H9 (cell line): ENCODE data around the gene AFG1L. TPM values are rescaled to one million over a fixed set of nuclear protein-coding genes. Genes with fewer than 3 reads are reported as not detected.

ENCODE experiments used
- DNase-seq: peaks from one replicate; pipeline ENCODE4 v3.0.0-alpha.2; 2017
- H2AFZ ChIP-seq: one replicate; pipeline ENCODE4 v1.6.1; 2013; ENCODE audit warnings: mild to moderate bottlenecking, low read length, control low read depth, moderate library complexity
- H2AK5ac ChIP-seq: 2 replicates; pipeline ENCODE4 v1.6.1; 2013; ENCODE audit warnings: low read length, control low read depth, mixed read lengths; ENCODE audit not compliant: insufficient read length
- H2BK120ac ChIP-seq: one replicate; pipeline ENCODE4 v1.6.1; 2013; ENCODE audit warnings: low read depth, mild to moderate bottlenecking, low read length, control low read depth, inconsistent platforms; ENCODE audit not compliant: poor library complexity, severe bottlenecking
- H2BK12ac ChIP-seq: 2 replicates; pipeline ENCODE4 v1.6.1; 2013; ENCODE audit warnings: low read length, control low read depth, mixed read lengths, low read depth; ENCODE audit not compliant: insufficient read length
- H2BK15ac ChIP-seq: 2 replicates; pipeline ENCODE4 v1.6.1; 2013; ENCODE audit warnings: low read depth, low read length, control low read depth
- H2BK20ac ChIP-seq: one replicate; pipeline ENCODE4 v1.6.1; 2013; ENCODE audit warnings: low read depth, mild to moderate bottlenecking, low read length, control low read depth, inconsistent platforms; ENCODE audit not compliant: poor library complexity, severe bottlenecking
- H2BK5ac ChIP-seq: 2 replicates; pipeline ENCODE4 v1.6.1; 2013; ENCODE audit warnings: low read length, control low read depth, mixed read lengths; ENCODE audit not compliant: insufficient read length
- H3K14ac ChIP-seq: 2 replicates; pipeline ENCODE4 v1.6.1; 2013; ENCODE audit warnings: low read length, control low read depth; ENCODE audit not compliant: insufficient read depth
- H3K18ac ChIP-seq: 2 replicates; pipeline ENCODE4 v1.6.1; 2013; ENCODE audit warnings: low read depth, mild to moderate bottlenecking, mixed read lengths, low read length, control low read depth; ENCODE audit not compliant: insufficient read length
- H3K23ac ChIP-seq: 2 replicates; pipeline ENCODE4 v1.6.1; 2013; ENCODE audit warnings: low read length, control low read depth, mixed read lengths, low read depth; ENCODE audit not compliant: insufficient read length
- H3K23me2 ChIP-seq: 2 replicates; pipeline ENCODE4 v1.6.1; 2013; ENCODE audit warnings: low read depth, mild to moderate bottlenecking, mixed read lengths, low read length, control low read depth; ENCODE audit not compliant: insufficient read length, poor library complexity, severe bottlenecking
- H3K27ac ChIP-seq: 2 replicates; pipeline ENCODE4 v1.5.1; 2013; ENCODE audit warnings: low read length, control low read depth, mixed read lengths, low read depth; ENCODE audit not compliant: insufficient read length
- H3K27me3 ChIP-seq: 2 replicates; pipeline ENCODE4 v1.6.1; 2013; ENCODE audit warnings: low read length, control low read depth, inconsistent platforms; ENCODE audit not compliant: insufficient read depth
- H3K4ac ChIP-seq: 2 replicates; pipeline ENCODE4 v1.6.1; 2013; ENCODE audit warnings: low read depth, mild to moderate bottlenecking, control low read depth, inconsistent platforms, low read length, moderate library complexity
- H3K4me1 ChIP-seq: 2 replicates; pipeline ENCODE4 v1.6.1; 2013; ENCODE audit warnings: low read length, control low read depth, inconsistent platforms; ENCODE audit not compliant: insufficient read depth
- H3K4me2 ChIP-seq: 2 replicates; pipeline ENCODE4 v1.6.1; 2013; ENCODE audit warnings: low read length, control low read depth, mixed read lengths; ENCODE audit not compliant: insufficient read length, insufficient read depth
- H3K56ac ChIP-seq: 2 replicates; pipeline ENCODE4 v1.6.1; 2013; ENCODE audit warnings: low read depth, mild to moderate bottlenecking, mixed read lengths, low read length, control low read depth; ENCODE audit not compliant: insufficient read length
- H3K79me1 ChIP-seq: 2 replicates; pipeline ENCODE4 v1.6.1; 2013; ENCODE audit warnings: low read depth, mild to moderate bottlenecking, moderate library complexity, low read length, control low read depth, inconsistent platforms; ENCODE audit not compliant: insufficient read depth, poor library complexity, severe bottlenecking
- H3K79me2 ChIP-seq: 2 replicates; pipeline ENCODE4 v1.6.1; 2013; ENCODE audit warnings: low read length, control low read depth, inconsistent platforms; ENCODE audit not compliant: insufficient read depth
- H3K9ac ChIP-seq: 2 replicates; pipeline ENCODE4 v1.6.1; 2013; ENCODE audit warnings: low read length, control low read depth, mixed read lengths; ENCODE audit not compliant: insufficient read length; ENCODE audit errors: extremely low read depth
- H3K9me3 ChIP-seq: one replicate; pipeline ENCODE4 v1.6.1; 2013; ENCODE audit warnings: low read depth, low read length, inconsistent platforms; ENCODE audit not compliant: control insufficient read depth
- H3T11ph ChIP-seq: one replicate; pipeline ENCODE4 v1.6.1; 2013; ENCODE audit warnings: mild to moderate bottlenecking, low read length, control low read depth, inconsistent platforms
- H4K20me1 ChIP-seq: one replicate; pipeline ENCODE4 v1.6.1; 2013; ENCODE audit not compliant: control insufficient read depth, insufficient read length, insufficient read depth
- H4K5ac ChIP-seq: 2 replicates; pipeline ENCODE4 v1.6.1; 2013; ENCODE audit warnings: low read depth, mild to moderate bottlenecking, mixed read lengths, low read length, control low read depth; ENCODE audit not compliant: insufficient read length
- H4K8ac ChIP-seq: replicated peaks from 2 replicates; pipeline ENCODE4 v1.6.1; 2013; ENCODE audit warnings: low read length, control low read depth, mixed read lengths, low read depth; ENCODE audit not compliant: insufficient read length
- H4K91ac ChIP-seq: 2 replicates; pipeline ENCODE4 v1.6.1; 2013; ENCODE audit warnings: low read depth, mild to moderate bottlenecking, moderate library complexity, mixed read lengths, low read length, control low read depth; ENCODE audit not compliant: insufficient read length
- H3K27ac Mint-ChIP-seq, 3 experiments: 2 replicates in 2 of 3; 3 replicates in 1 of 3; pipeline ENCODE4 v1.8.0; 2020 to 2021; ENCODE audit warnings: mixed read lengths in 3 of 3, mild to moderate bottlenecking in 1 of 3, moderate library complexity in 1 of 3
- H3K27me3 Mint-ChIP-seq: 2 replicates; pipeline ENCODE4 v1.8.0; 2021; ENCODE audit warnings: low read depth, mild to moderate bottlenecking, moderate library complexity, mixed read lengths
- H3K36me3 Mint-ChIP-seq, 3 experiments: 2 replicates in 2 of 3; 3 replicates in 1 of 3; pipeline ENCODE4 v1.8.0; 2020 to 2021; ENCODE audit warnings: low read depth in 3 of 3, mixed read lengths in 3 of 3; ENCODE audit not compliant: insufficient read depth in 1 of 3
- H3K4me1 Mint-ChIP-seq, 2 experiments: 2 replicates each; pipeline ENCODE4 v1.8.0; 2020; ENCODE audit warnings: mixed read lengths in 2 of 2
- H3K4me3 Mint-ChIP-seq, 2 experiments: 2 replicates in 1 of 2; 3 replicates in 1 of 2; pipeline ENCODE4 v1.8.0; 2020 to 2021; ENCODE audit warnings: mild to moderate bottlenecking in 2 of 2, mixed read lengths in 2 of 2, moderate library complexity in 1 of 2
- H3K9me3 Mint-ChIP-seq, 2 experiments: 2 replicates in 1 of 2; 3 replicates in 1 of 2; pipeline ENCODE4 v1.8.0; 2020; ENCODE audit warnings: mild to moderate bottlenecking in 2 of 2, mixed read lengths in 2 of 2, moderate library complexity in 1 of 2
- WGBS: extraction: QIAGEN DNeasy Blood & Tissue Kit; methylation state at CpG from one replicate; pipeline ENCODE4 v1.1.7; 2013; ENCODE audit warnings: missing lambda C conversion rate, low lambda C conversion rate, mixed read lengths; ENCODE audit not compliant: insufficient read length; ENCODE audit errors: extremely low coverage; 5-methylcytosine and 5-hydroxymethylcytosine counted together
- total RNA-seq: library from RNA; stranded (reverse); gene quantifications from 2 replicates; pipeline ENCODE4 v1.2.1, GENCODE V29; 2021
- TF ChIP-seq, protein P1 (sequence below): fragments of 200-600 bp; sonication (generic); conservative IDR thresholded peaks from 3 replicates; pipeline ENCODE4 v1.8.0; 2021; ENCODE audit warnings: antibody characterized with exemption, mild to moderate bottlenecking

Gene AFG1L
- total RNA-seq, 1 experiment from 2014 or later = 4.7 TPM

DNA sequence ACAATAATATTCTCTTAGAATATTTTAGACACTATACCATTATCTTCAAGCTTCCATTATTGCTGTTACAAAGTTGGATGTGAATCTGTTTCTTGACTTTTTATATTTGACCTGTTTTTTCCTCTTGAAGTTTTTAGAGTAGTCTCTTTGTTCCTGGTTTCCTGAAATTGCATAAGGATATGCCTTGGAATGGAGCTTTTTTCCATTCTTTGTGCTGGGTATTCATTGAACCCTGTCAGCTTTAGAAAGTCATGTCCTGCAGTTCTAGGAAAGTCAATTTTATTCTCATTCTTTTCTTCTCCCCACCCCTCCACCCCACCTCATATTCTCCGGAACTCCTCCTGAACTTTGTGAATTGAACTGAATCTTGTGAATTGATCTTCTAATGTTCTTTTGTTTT is 173.5 kb downstream of the AFG1L start:
- H3K4me3 Mint-ChIP-seq = no peak overlapping the region
- no peak overlapping the region for H3K18ac ChIP-seq
- no peak overlapping the region for H2BK20ac ChIP-seq
- H3T11ph ChIP-seq = no peak overlapping the region
- H4K5ac ChIP-seq = no peak overlapping the region
- H3K23ac ChIP-seq = no peak overlapping the region
- H3K79me2 ChIP-seq = no peaks in the 10 kb centered on the region
- H4K20me1 ChIP-seq = no peaks in the 10 kb centered on the region
- H2BK5ac ChIP-seq = no peak overlapping the region
- no peak overlapping the region for H3K4ac ChIP-seq
- H3K56ac ChIP-seq = no peak overlapping the region
- H2BK120ac ChIP-seq = no peak overlapping the region
- H4K8ac ChIP-seq = no peak overlapping the region
- no peak overlapping the region for H3K9ac ChIP-seq
- peaks cover 0 to 2% (median 0%) of the 10 kb centered on the region in 3 experiments; a peak in 2 of 7 replicates for H3K36me3 Mint-ChIP-seq
- no peak overlapping the region for H4K91ac ChIP-seq
- no peak overlapping the region for H2BK12ac ChIP-seq
- H3K9me3 ChIP-seq = no peaks in the 10 kb centered on the region
- H2AK5ac ChIP-seq = no peak overlapping the region
- no peak overlapping the region for H3K14ac ChIP-seq
- TF ChIP-seq, protein P1, sequence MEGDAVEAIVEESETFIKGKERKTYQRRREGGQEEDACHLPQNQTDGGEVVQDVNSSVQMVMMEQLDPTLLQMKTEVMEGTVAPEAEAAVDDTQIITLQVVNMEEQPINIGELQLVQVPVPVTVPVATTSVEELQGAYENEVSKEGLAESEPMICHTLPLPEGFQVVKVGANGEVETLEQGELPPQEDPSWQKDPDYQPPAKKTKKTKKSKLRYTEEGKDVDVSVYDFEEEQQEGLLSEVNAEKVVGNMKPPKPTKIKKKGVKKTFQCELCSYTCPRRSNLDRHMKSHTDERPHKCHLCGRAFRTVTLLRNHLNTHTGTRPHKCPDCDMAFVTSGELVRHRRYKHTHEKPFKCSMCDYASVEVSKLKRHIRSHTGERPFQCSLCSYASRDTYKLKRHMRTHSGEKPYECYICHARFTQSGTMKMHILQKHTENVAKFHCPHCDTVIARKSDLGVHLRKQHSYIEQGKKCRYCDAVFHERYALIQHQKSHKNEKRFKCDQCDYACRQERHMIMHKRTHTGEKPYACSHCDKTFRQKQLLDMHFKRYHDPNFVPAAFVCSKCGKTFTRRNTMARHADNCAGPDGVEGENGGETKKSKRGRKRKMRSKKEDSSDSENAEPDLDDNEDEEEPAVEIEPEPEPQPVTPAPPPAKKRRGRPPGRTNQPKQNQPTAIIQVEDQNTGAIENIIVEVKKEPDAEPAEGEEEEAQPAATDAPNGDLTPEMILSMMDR = no peak
- H3K27ac Mint-ChIP-seq = no peak overlapping the region
- H3K4me1 Mint-ChIP-seq = peaks cover 16 to 24% of the 10 kb centered on the region in 2 experiments
- H3K23me2 ChIP-seq = no peaks in the 10 kb centered on the region
- no CpG with 5 or more reads among the region's 1 CpG for WGBS
- no peaks in the 10 kb centered on the region; the same call in 1 of the 2 replicates for H3K4me1 ChIP-seq
- peaks cover 0 to 3% of the 10 kb centered on the region in 2 experiments; a peak in 1 of 5 replicates for H3K9me3 Mint-ChIP-seq
- H3K27me3 Mint-ChIP-seq = no peaks in the 10 kb centered on the region
- no peak for DNase-seq
- H3K79me1 ChIP-seq = no peaks in the 10 kb centered on the region
- H2BK15ac ChIP-seq = no peak overlapping the region
- no peak overlapping the region for H3K4me2 ChIP-seq
- no peak overlapping the region for H2AFZ ChIP-seq
- no peak overlapping the region for H3K27ac ChIP-seq
- H3K27me3 ChIP-seq = no peaks in the 10 kb centered on the region
